ENCODE results near the gene GLI3. TPM values are rescaled to one million over a fixed set of nuclear protein-coding genes. Genes with fewer than 3 reads are reported as not detected.

GLI3 gene
- total and polyA plus RNA-seq, 2 of the 8 experiments (the other 6 are each of a cell fraction or from before 2014, with no cell fraction given) = 8.0 to 31.1 TPM

GRCh38 chr7:41994036-41994745, 242.8 kb downstream of the GLI3 start (continued):
- TF ChIP-seq, protein P1, sequence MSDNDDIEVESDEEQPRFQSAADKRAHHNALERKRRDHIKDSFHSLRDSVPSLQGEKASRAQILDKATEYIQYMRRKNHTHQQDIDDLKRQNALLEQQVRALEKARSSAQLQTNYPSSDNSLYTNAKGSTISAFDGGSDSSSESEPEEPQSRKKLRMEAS (IDR thresholded peaks at IDR 0.05) = no peak
- TF ChIP-seq SP4 (IDR thresholded peaks at IDR 0.05; ENCODE audit: low read length) (no peak), YY1 (IDR thresholded peaks at IDR 0.05; ENCODE audit: low read depth, low read length) (no peak), BRCA1 (IDR thresholded peaks at IDR 0.05; ENCODE audit: low read depth, low read length) (no peak), TBP (IDR thresholded peaks at IDR 0.05; ENCODE audit: low read depth, low read length) (no peak), SIN3A (conservative IDR thresholded peaks at IDR 0.05 in 1 of 2, IDR thresholded peaks at IDR 0.05 in 1 of 2; ENCODE audit: low read depth in 1 of 2, low read length in 2 of 2) (no peak), CBX8 (IDR thresholded peaks at IDR 0.05; ENCODE audit: borderline replicate concordance, low read depth, low read length) (no peak)
